GM12872 (cell line): ENCODE measurements around the gene RSRC1.

ENCODE experiments used
- TF ChIP-seq, protein P1 (sequence below): IDR thresholded peaks from 3 replicates; pipeline ENCODE4 v1.5.1; 2011; ENCODE audit warnings: low read depth, mild to moderate bottlenecking, low read length, moderate library complexity; ENCODE audit not compliant: insufficient read depth

Gene RSRC1

DNA sequence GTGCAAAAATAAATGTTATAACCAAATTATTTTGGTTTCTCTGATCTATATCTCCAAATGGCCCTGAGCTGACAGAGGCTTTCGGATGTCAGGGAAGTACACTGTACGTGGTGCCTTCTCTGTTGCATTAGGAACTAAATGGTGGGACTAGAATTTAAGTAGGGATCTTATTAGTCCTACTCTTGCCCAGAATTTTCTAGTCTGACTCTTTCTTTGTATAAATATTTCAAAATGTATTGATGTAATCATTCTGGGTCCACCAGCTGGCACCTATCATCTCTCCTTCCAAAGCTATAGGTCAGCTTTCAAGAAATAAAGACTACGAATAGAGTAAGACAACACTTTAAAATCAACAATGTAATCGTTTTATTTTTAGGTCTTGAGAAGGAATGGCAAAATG, 438.8 kb downstream of the RSRC1 start:
- TF ChIP-seq, protein P1, sequence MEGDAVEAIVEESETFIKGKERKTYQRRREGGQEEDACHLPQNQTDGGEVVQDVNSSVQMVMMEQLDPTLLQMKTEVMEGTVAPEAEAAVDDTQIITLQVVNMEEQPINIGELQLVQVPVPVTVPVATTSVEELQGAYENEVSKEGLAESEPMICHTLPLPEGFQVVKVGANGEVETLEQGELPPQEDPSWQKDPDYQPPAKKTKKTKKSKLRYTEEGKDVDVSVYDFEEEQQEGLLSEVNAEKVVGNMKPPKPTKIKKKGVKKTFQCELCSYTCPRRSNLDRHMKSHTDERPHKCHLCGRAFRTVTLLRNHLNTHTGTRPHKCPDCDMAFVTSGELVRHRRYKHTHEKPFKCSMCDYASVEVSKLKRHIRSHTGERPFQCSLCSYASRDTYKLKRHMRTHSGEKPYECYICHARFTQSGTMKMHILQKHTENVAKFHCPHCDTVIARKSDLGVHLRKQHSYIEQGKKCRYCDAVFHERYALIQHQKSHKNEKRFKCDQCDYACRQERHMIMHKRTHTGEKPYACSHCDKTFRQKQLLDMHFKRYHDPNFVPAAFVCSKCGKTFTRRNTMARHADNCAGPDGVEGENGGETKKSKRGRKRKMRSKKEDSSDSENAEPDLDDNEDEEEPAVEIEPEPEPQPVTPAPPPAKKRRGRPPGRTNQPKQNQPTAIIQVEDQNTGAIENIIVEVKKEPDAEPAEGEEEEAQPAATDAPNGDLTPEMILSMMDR = no peak

DNA sequence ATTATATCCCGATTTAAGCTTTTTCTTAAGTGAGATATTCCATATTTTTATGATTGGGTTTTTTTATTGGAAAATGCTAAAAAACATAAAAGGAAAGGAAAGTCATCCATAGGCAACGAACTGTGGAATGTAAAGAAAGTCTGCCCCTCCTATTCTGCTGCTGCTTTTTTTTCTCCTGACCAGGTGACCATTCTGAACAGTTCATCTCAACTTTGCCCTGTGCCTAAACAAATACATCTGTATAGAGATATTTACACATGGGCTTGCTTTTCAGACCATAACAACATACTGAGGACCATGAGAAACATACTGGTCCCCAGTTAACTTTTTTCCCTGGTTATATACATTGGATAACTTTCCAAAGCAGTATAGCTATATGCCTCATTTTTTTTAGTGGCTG, 442.2 kb downstream of the RSRC1 start:
- TF ChIP-seq, protein P1 = no peak

DNA sequence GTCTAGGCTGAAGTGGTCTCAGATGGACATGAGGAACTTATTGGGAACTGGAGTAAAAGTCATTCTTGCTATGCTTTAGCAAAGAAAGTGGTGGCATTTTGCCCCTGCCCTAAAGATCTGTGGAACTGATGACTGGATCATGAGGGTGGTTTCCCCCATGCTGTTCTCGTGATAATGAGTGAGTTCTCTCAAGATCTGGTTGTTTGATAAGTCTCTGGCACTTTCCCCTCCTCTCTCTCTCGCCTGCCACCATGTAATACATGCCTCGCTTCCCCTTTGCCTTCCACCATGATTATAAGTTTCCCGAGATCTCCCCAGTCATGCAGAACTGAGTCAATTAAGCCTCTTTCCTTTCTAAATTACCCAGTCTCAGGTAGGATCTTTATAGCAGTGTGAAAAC, 449.6 kb downstream of the RSRC1 start:
- TF ChIP-seq, protein P1 = no peak

DNA sequence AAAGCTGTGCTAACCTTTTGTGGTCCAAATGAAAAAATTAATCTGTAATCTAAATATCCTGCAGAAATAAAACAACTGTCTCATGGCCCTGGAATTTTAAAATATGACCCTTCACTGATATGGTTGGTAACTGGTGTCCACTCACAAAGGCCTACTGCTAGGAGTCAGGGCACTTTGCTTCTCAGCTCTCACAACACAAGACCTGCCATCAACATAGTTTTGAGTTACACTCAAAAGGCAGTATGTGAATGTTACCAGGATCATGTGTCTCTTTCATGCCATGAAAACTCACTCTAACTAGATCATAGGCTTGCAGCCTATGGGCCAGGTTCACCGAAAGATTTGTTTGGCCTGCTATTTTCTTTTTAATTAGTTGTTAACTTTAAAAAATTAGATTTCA, 451.1 kb downstream of the RSRC1 start:
- TF ChIP-seq, protein P1 = no peak

DNA sequence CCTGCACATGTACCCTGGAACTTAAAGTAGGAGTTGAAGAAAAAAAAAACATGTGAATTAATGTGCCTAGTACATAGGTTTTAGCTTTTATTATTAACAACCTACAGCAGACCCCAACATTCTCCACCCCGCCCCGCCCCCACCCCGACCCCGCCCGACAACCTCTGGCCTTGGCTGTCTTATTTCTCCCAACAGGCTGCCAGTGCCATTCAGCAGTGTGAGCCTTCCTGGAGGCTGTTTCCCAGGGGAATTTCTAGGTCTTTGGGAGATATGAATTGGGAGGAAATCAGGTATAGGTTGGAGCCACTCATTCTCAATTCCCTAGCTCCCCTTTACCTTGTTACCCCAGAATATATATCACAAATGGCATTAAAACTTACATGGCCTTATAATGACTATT, 452.8 kb downstream of the RSRC1 start:
- TF ChIP-seq, protein P1 = no peak

DNA sequence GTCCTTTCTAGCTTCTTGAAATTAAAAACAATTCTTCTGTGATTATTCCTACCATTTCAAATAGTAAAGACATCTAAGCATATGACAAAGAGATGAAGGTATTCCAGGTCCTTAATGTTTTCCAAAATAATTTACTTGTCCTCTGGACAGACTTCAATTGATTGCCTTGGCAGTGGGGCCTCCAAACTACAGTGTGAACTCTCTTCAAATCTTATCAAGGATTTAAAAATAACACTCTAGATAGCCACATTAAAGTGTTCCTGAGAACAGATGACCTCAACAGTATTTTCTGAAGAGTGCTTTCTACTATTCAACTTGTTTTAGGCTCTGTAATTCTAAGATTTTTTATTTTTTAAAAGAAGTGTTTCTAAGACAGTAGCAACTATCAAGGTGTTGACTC, 453.2 kb downstream of the RSRC1 start:
- TF ChIP-seq, protein P1 = no peak

DNA sequence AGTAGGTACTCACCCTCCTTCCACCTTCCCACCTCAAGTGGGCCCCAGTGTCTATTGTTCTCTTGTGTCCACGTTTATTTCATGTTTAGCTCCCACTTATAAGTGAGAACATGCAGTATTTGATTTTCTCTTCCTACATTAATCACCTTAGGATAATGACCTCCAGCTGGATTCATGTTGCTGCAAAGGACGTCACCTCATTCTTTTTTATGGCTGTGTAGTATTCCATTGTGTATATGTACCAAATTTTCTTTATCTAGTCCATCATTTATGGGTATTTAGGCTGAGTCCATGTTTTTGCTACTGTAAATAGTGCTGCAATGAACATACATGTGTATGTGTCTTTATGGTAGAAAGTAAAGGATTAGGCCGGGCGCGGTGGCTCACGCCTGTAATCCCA, 455.2 kb downstream of the RSRC1 start:
- TF ChIP-seq, protein P1 = no peak

DNA sequence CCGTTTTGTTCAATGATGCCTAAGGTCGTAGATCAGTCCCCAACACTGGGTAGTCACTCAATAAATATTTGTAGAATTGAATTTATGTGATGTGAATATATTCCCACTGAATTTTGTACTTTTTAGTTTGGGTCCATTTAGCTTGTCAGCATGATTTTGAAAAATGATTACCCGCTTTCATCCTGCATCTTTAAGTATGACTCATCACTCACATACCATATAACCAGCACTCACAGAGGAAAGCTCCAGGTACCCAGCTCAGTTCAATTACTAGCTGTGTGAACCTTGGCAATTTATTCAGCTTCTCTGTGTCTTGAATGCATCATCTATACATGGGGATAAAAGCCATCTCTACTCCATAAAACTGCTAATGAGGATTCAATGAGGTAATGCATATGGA, 458.9 kb downstream of the RSRC1 start:
- TF ChIP-seq, protein P1 = no peak
